Activated naive CD8-positive, alpha-beta T cell treated with anti-CD3 and anti-CD28 coated beads, Interleukin-2, amount 10 ng/mL, durations not matched to agents 7 days and 5 days (primary cell): ENCODE data around the gene LHFPL2. TPM values are rescaled to one million over a fixed set of nuclear protein-coding genes. Genes with fewer than 3 reads are reported as not detected.

Source experiments
- ATAC-seq: fragments of 150-1000 bp; cut with Tn5 transposase; one replicate; pipeline ENCODE4 v1.10.0; 2021; ENCODE audit warnings: low read depth, moderate library complexity
- POLR2A ChIA-PET: fragments of 350-600 bp; sonication (Branson Sonifier 250); formaldehyde crosslinking; loops from one replicate; lab custom pipeline; 2021; ENCODE audit warnings: antibody characterized with exemption; lab: Charles Lee
- DNase-seq: peaks from one replicate; pipeline ENCODE4 v3.0.0; 2021
- H3K27ac Mint-ChIP-seq: one replicate; pipeline ENCODE4 v1.8.0; 2022; ENCODE audit warnings: mild to moderate bottlenecking, mixed read lengths
- H3K27me3 Mint-ChIP-seq: one replicate; pipeline ENCODE4 v1.8.0; 2022; ENCODE audit warnings: mild to moderate bottlenecking, moderate library complexity, mixed read lengths
- H3K36me3 Mint-ChIP-seq: one replicate; pipeline ENCODE4 v1.8.0; 2021; ENCODE audit warnings: mild to moderate bottlenecking, mixed read lengths
- H3K4me1 Mint-ChIP-seq: one replicate; pipeline ENCODE4 v1.8.0; 2021; ENCODE audit warnings: mixed read lengths
- H3K4me3 Mint-ChIP-seq: one replicate; pipeline ENCODE4 v1.8.0; 2022; ENCODE audit warnings: mild to moderate bottlenecking, moderate library complexity, mixed read lengths
- H3K9me3 Mint-ChIP-seq: one replicate; pipeline ENCODE4 v1.8.0; 2021; ENCODE audit warnings: mixed read lengths
- total RNA-seq, 2 experiments: library from RNA; stranded (reverse); gene quantifications; one replicate each; pipeline ENCODE4 v1.2.3, GENCODE V29; 2021

The LHFPL2 gene
- total RNA-seq, 2 experiments from 2014 or later, result 2.4 to 2.8 TPM

GRCh38 chr5:78538240-78538850 is 110.2 kb downstream of the LHFPL2 start:
- Mint-ChIP-seq H3K27me3 (peaks cover 2% of the 10 kb centered on the region), H3K36me3 (no peaks in the 10 kb centered on the region), H3K27ac (no peak overlapping the region), H3K9me3 (no peaks in the 10 kb centered on the region), H3K4me3 (no peak overlapping the region), H3K4me1 (peaks cover 2% of the 10 kb centered on the region)
- no peak for ATAC-seq
- POLR2A ChIA-PET, result no interaction called here
- DNase-seq, result no peak

DNA sequence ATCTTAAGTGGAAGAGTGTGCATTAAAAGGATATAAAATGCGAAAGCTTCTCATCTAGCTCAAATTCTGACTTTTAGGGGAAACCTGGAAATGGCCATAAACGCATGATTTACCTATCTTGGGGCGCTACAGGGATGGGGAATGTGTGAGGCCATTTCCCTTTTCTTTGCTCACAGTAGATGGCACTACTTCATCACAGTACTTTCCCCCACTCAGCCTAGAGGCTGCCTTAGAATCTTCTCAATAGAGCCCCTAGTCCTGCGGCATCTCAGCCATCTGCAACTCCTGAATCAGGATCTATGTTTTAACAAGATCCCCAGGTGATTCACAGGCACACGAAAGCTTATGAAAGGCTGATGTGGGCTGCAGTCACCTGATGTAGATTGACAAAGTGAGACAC is 110.8 kb downstream of the LHFPL2 start:
- ATAC-seq (no peak), DNase-seq (no peak)
- peaks cover 2% of the 10 kb centered on the region for H3K4me1 Mint-ChIP-seq
- H3K36me3 Mint-ChIP-seq, result no peaks in the 10 kb centered on the region
- POLR2A ChIA-PET, result no interaction called here
- no peaks in the 10 kb centered on the region for H3K9me3 Mint-ChIP-seq
- no peak overlapping the region for H3K27ac Mint-ChIP-seq
- H3K27me3 Mint-ChIP-seq, result peaks cover 2% of the 10 kb centered on the region
- H3K4me3 Mint-ChIP-seq, result no peak overlapping the region

DNA sequence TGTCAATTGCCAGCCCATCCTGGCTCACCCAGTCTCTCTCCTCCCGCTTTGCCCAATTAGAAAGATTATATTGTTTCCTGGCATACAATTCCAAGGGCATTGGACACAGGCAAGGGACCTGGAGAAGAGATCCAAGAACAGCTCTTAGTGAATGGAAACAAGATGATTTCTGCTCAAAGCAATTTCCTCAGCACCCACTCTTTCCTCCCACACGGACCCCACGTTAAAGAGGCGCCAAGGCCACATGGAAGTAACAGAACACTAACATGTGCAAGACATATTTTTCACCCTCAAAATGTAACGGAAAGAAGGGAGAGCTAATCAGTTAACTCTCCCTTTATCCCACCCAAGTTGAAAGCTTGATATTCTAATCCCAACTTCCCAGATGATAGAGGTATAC is 111.2 kb downstream of the LHFPL2 start:
- Mint-ChIP-seq H3K9me3 (no peaks in the 10 kb centered on the region), H3K4me3 (no peak overlapping the region), H3K27ac (no peak overlapping the region), H3K27me3 (peaks cover under 1% of the 10 kb centered on the region), H3K36me3 (no peaks in the 10 kb centered on the region), H3K4me1 (peaks cover 2% of the 10 kb centered on the region)
- POLR2A ChIA-PET, result no interaction called here
- DNase-seq (no peak), ATAC-seq (no peak)

GRCh38 chr5:78536661-78537196 is 111.8 kb downstream of the LHFPL2 start:
- Mint-ChIP-seq H3K4me1 (peaks cover 2% of the 10 kb centered on the region), H3K27ac (no peak overlapping the region), H3K9me3 (no peaks in the 10 kb centered on the region), H3K27me3 (no peaks in the 10 kb centered on the region), H3K4me3 (no peak overlapping the region), H3K36me3 (no peaks in the 10 kb centered on the region)
- ATAC-seq (no peak), DNase-seq (no peak)
- POLR2A ChIA-PET, result no interaction called here

GRCh38 chr5:78534905-78535200 is 113.7 kb downstream of the LHFPL2 start:
- ATAC-seq (no peak), DNase-seq (no peak)
- Mint-ChIP-seq H3K27ac (no peak overlapping the region), H3K4me1 (peaks cover 2% of the 10 kb centered on the region), H3K36me3 (no peaks in the 10 kb centered on the region), H3K9me3 (no peaks in the 10 kb centered on the region), H3K4me3 (no peak overlapping the region), H3K27me3 (no peaks in the 10 kb centered on the region)
- POLR2A ChIA-PET, result no interaction called here

DNA sequence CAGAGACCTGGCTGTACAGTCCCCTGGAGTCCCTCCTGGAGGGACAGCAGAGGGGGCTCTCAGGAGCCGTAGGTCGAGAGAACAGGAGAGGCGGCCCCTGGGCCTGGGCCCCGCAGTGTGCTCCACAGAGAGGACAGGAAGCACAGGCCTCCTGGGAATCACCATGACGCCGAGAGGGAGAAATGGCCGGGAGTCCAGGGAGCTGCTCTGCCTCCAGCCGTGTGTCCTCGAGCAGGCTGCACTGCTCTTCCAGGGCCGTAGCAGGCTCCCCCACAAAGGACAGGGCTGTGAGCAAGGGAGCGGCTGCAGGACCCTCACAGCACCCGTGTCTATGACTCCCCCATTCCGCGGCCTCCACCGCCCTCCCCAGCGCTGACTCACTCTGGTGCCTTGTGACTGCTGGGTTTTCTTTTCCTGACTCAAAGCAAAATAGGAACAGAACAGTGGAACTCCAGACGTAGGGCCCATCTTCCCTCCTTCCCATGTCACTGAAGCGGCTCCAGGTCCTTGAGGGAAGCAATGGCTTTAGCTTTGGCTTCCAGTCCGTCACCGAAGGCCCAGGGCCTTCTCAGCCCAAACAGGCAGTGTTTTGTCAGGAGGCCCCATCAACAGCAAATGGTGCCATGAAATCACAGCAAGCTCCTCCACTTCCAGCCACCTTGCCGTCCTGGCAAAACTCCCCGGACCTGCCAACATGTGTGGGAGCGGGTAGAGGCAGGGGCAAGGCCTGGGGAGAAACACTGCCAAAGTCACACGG is 114.2 kb downstream of the LHFPL2 start:
- H3K27me3 Mint-ChIP-seq, result no peaks in the 10 kb centered on the region
- no peak overlapping the region for H3K27ac Mint-ChIP-seq
- POLR2A ChIA-PET, result no interaction called here
- no peak overlapping the region for H3K4me3 Mint-ChIP-seq
- DNase-seq, result no peak
- no peaks in the 10 kb centered on the region for H3K9me3 Mint-ChIP-seq
- peaks cover 2% of the 10 kb centered on the region for H3K4me1 Mint-ChIP-seq
- H3K36me3 Mint-ChIP-seq, result no peaks in the 10 kb centered on the region
- no peak for ATAC-seq

GRCh38 chr5:78533356-78533755 is 115.2 kb downstream of the LHFPL2 start:
- DNase-seq (no peak), ATAC-seq (no peak)
- H3K4me1 Mint-ChIP-seq, result no peaks in the 10 kb centered on the region
- no peak overlapping the region for H3K4me3 Mint-ChIP-seq
- H3K27ac Mint-ChIP-seq, result no peak overlapping the region
- no peaks in the 10 kb centered on the region for H3K36me3 Mint-ChIP-seq
- no peaks in the 10 kb centered on the region for H3K27me3 Mint-ChIP-seq
- no peaks in the 10 kb centered on the region for H3K9me3 Mint-ChIP-seq
- POLR2A ChIA-PET, result no interaction called here

GRCh38 chr5:78530342-78531096 is 118.1 kb downstream of the LHFPL2 start:
- Mint-ChIP-seq H3K4me3 (no peak overlapping the region), H3K27me3 (peaks cover 11% of the 10 kb centered on the region), H3K27ac (no peak overlapping the region), H3K9me3 (no peaks in the 10 kb centered on the region), H3K36me3 (no peaks in the 10 kb centered on the region), H3K4me1 (no peaks in the 10 kb centered on the region)
- ATAC-seq (no peak), DNase-seq (no peak)
- POLR2A ChIA-PET, result no interaction called here

DNA sequence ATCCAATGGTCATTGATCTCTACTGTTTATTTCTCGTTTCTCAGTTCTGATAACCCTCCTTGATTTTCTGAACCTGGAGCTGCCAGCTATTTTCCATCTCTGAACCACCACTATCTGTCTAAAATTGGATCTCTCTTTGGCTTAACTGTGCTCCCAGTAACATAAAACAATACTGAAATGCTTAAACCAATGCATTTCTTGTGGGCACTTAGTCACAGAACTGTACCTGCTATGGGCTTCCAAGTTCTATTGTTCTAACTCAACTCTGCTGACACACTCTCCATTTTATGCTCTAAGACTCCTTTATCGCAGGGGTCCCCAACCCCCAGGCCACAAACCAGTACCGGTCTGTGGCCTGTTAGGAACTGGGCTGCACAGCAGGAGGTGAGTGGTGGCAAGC is 120.6 kb downstream of the LHFPL2 start:
- Mint-ChIP-seq H3K4me3 (no peak overlapping the region), H3K4me1 (no peaks in the 10 kb centered on the region), H3K27ac (no peak overlapping the region), H3K9me3 (no peaks in the 10 kb centered on the region), H3K36me3 (no peaks in the 10 kb centered on the region), H3K27me3 (peaks cover 18% of the 10 kb centered on the region)
- DNase-seq, result no peak
- no peak for ATAC-seq
- POLR2A ChIA-PET, result no interaction called here

- Mint-ChIP-seq H3K27me3 (peaks cover 18% of the 10 kb centered on the region), H3K27ac (no peak overlapping the region), H3K4me1 (no peaks in the 10 kb centered on the region), H3K4me3 (no peak overlapping the region), H3K36me3 (no peaks in the 10 kb centered on the region), H3K9me3 (no peaks in the 10 kb centered on the region)
- no peak for DNase-seq
- POLR2A ChIA-PET, result no interaction called here
- ATAC-seq, result no peak
These were observed 121.3 kb downstream of the LHFPL2 start for GRCh38 chr5:78527054-78527859.

GRCh38 chr5:78526049-78526525 is 122.5 kb downstream of the LHFPL2 start:
- peaks cover 18% of the 10 kb centered on the region for H3K27me3 Mint-ChIP-seq
- no peak for DNase-seq
- POLR2A ChIA-PET, result no interaction called here

DNA sequence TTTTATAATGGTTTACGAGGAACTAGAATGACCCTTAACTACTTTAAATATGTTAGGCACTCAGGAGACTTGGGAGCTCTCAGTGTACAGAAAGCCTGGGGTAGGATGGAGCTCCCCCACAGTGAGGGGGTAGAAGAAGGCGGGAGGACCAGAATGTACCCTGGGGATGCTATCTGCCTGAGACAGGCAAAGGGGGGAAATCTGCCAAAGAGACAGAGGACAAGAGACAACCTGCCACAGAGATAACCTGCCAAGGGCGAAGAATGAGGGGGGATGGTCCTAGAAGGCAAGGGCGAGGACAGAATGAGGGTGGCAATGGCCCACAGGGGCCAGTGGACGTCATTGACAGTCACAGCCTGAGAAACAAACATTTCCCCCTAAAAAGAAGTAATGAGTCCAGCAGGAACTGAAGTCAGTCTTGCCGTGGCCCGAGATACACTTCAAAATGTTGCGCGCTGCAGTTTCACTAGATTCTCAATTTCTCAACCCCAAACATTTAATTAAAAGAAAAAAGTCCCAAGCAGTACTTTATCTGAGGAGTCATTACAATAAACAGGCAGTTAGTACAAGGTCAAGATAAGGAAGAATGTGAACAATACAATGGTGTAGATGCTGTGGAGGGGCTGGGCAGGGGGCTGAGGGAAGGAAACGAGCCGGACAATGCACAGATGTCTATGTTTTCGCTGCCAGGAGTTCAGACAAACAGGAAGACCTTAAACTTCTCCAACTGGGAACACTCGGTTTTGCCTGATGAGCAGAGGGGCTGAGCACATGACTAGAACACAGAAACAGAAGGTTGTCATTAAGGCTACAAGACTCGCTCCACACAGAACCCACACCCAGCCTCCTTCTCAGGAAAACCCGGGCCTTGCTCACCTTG is 125.0 kb downstream of the LHFPL2 start:
- Mint-ChIP-seq H3K9me3 (no peaks in the 10 kb centered on the region), H3K36me3 (no peaks in the 10 kb centered on the region), H3K4me3 (no peak overlapping the region), H3K27ac (no peak overlapping the region), H3K27me3 (peaks cover 36% of the 10 kb centered on the region), H3K4me1 (peaks cover 3% of the 10 kb centered on the region)
- ATAC-seq, result no peak
- no peak for DNase-seq
- POLR2A ChIA-PET, result no interaction called here

More at GRCh38 chr5:78526049-78526525, 122.5 kb downstream of the LHFPL2 start:
- Mint-ChIP-seq H3K4me3 (no peak overlapping the region), H3K27ac (no peak overlapping the region), H3K36me3 (no peaks in the 10 kb centered on the region), H3K4me1 (no peaks in the 10 kb centered on the region), H3K9me3 (no peaks in the 10 kb centered on the region)
- ATAC-seq, result no peak
